NOMO-1 treated with DMSO at 0.1 percent for 48 hours (cell line): ENCODE data around the gene NSF.
A peak's percentile ranks its signal among the peaks of the same experiment; 100 is the strongest.
"Not testable (repeated sequence)": the region's sequence is repeated elsewhere in the genome, so short reads cannot be mapped to it uniquely, and the experiment has no call there.

ENCODE experiments used
- DNase-seq: peaks from one replicate; lab custom pipeline; 2025; ENCODE audit not compliant: unreplicated experiment; lab: John Stamatoyannopoulos, UW

NSF gene

DNA sequence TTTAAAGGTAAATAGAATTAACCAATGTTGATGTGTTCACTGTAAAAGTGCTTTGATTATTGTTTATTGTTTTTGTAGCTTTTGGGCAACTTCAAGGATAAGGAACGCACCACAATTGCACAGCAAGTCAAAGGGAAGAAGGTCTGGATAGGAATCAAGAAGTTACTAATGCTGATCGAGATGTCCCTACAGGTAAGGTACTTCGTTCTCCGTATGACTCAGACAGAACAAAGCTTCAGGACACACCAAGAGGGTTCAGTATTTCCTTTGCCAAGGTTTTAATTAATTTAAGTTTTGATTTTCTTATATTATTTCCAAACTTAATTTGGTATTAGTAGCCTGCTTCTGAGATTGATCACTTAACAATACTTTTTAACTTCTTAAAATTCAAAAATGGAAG, 161.0 kb downstream of the NSF start:
- no peak for DNase-seq

DNA sequence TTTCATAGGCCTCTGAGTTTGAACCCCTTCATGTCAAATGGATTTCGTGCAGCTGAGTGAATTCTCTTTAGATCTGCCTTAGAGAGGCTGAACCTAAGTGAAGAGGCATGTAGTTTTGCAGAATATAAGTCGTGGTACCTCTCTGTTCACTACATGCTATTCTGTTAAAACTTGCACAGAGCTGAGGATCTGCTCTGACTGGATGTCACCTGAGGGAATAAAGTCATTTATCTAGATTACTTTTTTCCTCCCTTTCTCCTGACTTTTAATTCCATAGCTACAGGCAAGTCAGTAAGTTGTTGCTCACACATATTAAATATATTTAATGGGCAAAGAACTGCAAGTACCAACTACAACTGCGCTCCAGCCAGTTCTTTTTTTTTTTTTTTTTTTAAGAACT, 163.3 kb downstream of the NSF start:
- DNase-seq, result no peak

DNA sequence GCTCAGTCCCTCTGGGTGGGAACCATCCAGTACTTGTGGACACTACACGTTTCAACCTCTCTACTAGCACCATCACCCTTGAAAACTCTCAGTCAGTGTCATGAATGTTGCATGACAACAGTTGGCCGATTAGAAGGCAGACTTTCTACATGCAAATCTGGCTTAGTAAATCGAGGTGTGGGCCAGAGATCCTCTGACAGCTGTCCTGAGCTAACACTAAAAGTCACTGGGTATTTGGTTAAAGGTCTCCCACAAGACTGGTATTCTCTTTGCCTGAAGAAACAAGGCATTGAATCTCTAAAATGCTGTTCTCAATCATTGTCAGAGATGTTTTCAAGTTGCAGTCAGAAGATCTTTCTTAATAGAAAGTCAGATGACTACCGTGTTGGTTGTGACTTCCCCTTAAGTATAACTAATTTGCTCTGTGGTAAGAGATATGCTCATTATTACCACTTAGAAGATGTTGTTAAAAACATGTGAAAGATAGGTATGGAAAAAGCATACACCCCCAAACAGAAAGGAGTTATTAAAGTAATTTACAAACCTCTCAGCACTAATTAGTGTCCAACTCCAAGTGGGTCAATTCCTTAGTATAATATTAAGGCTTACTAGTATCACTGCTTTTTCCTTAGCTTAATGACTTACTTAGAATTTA, 165.7 kb downstream of the NSF start:
- DNase-seq, result peak; percentile 33

DNA sequence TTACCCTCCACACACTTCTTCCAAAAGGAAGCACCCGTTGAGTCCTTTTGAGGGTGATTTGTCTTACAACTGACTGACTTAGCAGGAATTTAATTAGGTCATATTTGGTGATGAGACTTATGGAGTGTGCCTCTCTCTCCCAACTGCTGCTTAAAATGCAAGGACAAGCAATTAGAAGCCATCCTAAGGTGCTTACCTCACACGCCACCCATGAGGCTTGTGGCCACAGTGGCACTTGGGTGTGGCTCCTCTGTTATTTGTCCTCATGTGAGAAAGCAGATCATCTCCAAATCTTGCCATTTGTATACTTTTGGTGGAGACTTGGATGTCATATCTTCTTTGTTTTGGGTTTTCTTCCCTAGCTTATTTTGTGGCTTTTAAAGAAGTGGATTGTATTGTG, 166.4 kb downstream of the NSF start:
- no peak for DNase-seq

DNA sequence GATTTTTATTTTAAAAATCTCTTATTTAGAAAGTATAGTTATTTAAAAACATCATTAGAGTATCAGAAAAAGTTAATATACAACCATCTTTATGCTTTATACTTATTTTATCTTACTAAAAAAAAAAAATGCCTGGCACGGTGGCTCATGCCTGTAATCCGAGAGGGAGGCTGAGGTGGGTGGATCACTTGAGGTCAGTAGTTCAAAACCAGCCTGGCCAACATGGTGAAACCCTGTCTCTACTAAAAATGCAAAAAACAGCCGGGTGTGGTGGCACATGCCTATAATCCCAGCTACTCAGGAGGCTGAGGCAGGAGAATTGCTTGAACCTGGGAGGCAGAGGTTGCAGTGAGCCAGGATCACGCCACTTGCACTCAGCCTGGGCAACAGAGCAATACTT, 167.1 kb downstream of the NSF start:
- not testable (repeated sequence) for DNase-seq

DNA sequence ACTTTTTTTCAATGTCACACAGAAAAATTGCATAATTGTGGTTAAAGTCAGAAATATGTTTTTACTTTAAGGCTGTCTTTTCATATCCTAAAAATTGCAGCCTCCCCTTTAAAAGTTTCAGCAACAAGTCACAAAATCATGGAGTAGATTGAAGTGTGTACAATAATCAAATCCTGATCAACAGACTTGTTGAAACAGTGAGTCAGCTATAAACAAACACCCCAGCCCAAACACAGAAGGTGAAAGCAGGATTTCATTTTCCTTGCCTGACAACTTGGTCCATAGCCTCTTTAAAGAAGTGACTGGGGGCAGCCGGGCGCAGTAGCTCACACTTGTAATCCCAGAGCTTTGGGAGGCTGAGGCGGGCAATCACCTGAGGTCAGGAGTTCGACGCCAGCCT, 168.1 kb downstream of the NSF start:
- no peak for DNase-seq

DNA sequence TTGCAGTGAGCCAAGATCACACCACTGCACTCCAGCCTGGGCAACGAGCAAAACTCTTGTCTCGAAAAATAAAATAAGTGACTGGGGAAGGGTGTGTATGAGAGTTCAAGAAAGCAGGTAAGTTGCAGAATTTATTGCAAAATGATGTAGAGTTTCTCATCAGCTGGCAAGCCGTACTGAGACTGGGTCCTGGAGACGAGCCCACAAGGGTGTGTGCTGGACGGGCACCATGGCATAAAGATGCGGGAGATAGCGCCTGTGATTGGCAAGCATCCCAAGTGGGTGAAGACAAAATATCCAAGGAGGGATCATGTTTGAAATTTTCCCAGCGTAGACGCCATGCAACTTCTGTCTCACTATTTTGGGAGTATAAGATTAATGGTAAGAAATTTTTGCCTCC, 168.7 kb downstream of the NSF start:
- no peak for DNase-seq

DNA sequence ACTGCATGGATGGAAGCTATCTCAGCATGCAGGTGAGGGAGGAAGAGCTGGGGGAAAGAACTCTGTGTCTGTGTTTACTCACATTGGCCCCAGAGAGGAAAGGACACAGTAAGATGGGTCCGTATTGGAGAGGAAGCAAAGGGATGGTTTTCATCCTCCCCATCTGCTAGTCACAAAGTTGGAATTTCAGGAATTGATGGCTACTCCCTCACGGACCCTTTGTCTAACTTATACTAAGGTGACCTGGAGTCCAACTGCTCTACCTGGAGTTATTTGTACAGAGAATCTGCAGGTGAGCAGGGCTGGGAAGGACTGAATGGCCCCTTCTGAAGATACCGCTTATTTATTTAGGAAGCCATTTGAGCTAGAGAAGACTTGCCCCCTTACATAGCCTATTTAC, 172.9 kb downstream of the NSF start:
- no peak for DNase-seq

DNA sequence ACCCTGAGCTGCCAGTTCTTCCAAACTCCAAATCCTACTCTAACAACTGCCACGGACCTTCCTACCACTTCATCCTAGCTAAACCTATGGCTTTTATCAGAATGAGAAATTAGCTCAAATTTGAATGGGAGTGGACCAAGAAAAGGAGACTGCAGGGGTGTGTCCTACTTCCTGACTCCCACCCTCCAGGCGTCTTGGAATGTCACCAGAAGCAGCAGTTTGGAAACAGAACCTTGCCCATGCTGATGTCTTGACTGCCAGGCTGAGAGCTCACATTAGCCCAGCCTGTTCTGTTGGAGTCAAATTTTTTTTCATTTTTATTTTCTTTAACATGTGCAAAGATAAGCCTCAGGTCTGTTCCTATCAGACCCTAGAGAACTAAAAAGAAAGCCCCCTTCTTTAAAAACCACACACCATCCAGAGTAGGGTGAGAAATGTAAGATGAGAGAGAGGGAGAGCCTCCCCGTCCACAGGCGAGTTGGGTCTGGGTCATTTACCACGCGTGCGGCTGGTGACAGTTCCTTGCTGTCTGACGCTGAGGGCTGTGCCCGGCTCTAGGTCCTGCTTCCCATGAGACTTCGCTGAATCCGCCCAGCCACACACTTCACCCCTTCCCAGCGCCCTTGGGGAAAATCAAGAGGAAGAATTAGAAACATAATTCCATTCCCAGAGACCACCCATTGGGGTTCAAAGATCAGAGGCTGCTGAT, 173.7 kb downstream of the NSF start:
- no peak for DNase-seq

DNA sequence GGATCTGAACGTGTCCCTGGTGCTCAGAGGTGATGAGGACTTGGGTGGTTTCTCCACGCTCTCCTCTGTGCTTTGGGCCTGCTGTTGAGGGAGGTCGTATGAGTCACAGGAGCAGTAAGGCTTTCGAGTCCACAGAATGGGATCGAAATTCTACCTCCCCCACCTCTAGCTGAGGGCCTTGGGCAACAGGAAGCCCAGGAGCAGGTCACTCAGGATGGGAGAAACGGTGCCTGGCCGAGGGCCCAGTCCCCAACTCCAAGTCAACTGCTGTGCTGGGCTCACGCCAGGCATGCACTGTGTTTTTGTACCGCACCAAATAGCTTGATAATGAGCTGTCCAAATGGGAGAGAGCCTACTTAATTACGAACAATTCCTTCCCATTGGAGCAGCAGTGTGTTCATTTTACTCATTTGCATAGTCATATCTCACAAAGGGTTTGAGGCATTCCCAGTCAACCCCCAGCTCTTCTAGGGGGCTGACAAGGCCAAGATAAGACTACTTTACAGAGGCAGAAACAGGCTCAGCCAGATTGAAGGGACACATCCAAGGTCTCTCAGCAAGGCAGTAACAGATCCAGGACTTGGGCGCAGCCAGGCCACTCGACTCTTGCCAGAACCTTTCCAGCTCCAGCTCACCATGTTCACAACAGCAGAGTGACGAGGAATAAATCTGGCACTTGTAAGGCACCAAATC, 174.4 kb downstream of the NSF start:
- DNase-seq, result no peak

DNA sequence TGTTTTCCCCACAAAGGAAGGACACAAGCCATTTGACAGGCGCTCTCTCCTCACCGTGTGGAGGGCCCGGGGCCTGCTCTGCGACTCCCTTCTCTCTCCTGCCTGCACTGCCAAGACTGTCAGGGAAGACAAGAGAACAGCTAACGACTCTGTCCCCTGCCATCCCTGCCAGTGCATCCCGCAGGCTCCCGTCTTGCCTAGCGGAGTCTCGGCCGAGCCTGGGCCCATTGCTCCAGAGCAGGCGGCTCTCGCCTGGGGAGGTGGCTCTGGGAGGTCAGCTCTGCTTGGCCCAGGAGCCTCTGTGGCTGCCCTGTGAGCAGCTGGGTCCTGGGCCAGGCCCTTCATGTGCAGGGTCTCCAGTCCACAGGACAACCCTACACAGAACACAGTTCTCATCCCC, 175.0 kb downstream of the NSF start:
- DNase-seq, result no peak

DNA sequence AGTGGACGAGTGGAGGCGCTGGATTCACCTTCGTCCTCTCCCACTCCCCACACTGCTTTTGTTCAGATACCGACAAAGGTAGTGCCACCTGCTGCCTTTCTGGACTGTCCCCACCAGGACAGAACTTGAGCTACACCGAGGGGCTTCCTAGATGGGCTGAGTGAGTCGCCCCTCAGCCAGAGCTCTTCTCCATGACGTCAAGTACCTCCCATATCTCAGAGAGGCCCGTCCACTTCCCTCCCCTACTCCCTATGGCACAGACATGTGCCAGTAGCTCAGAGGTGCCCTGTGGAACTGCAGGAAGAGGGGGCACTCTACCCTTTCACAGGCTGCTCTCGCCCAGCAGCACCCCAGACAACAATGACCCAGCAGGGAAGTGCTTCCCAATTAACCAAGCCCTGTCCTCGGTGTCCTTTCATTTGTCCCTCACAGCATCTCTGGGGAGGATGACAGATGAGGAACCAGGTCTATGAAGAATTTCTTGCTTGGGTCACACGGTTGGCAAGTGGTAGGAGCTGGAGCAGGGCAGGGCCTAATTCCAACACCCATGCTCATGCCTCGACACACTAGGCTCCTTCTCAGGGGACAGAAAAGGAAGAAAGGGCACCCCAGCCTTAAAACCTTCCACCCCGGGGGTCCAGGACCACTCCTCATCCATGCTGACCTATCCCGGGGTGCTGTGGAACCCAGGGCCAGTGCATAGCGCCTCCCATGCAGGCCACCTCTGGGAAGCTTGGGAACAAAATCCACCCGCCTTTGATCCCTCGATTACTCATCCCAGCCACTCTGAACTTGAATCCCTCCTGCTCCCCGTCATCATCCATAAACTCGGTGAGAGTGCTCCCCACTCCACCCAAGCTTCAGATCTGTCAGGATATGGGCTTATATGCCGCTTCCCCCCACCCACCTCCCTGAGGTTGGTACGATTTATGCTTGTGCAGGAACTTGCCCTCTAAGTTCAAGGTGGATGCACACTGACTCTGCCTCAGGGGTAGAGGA, 176.3 kb downstream of the NSF start:
- no peak for DNase-seq

DNA sequence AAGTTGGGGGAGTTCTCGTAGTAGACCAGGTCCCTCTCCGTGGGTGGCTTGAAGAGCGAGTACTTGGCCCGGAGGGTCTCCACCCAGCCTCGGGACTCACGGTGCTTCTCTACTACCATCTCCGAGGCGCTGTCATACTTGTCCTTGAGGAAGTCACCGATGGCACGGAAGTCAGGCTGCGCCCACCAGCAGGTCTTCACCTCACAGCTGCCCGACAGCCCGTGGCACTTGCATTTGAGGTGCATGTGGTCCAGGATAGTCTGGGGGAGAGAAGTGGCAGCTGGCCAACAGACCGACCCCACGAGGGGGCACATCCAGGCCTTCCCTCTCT, 178.0 kb downstream of the NSF start:
- no peak for DNase-seq

DNA sequence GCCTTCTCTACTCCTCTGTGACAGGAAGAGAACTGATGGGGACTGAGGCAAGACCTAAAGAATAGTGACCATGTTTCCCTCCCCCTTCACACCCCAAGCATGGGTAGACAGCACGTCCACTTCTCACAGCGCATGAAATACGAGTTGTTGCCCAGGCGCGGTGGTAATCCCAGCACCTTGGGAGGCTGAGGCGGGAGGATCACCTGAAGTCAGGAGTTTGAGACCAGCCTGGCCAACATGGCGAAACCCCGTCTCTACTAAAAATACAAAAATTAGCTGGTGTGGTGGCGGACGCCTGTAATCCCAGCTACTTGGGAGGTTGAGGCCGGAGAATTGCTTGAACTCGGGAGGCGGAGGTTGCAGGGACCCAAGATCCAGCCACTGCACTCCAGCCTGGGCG, 178.4 kb downstream of the NSF start:
- not testable (repeated sequence) for DNase-seq

DNA sequence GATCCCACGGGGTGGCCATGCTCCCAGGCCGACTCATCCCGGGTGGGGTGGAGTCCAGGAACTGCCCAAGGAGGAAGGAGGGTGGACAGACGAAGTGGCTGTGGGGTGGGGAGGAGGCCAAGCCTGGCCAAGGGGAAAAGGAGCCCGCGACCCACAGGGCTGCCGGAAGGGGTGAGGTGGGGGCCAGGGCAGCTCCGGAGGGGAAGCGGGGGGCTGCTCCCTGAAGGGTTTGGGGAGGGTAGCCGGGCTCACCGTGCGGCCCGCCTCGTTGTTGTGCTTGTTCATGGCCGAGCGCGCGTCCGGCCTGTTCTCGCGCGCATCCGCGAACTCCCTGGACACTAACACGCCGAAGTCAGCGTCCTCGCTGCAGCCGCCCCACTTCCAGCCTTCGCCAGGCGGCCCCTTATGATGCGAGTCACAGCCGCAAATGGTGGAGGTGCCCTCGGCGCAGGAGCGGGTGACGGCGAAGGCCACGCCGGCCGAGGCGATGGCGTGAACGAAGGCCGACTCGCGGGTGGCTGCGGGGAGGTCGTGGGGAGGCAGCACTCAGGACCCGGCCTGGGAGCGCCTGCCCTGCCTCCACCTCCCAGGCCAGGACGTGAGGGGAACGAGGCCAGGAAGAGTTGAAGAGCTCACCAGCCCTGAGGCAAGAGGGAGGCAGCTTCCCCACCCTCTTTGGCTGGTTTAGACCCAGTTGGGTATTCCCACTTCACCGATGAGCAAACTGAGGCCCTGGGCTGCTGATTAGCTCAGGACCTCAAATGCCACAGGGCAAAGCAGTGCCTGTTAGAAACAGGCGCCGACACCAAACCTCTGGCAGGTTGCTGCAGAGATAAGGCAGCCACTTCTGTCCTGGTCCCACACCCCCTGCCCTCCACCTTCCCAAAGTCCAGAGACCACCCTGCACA, 179.3 kb downstream of the NSF start:
- DNase-seq, result no peak

DNA sequence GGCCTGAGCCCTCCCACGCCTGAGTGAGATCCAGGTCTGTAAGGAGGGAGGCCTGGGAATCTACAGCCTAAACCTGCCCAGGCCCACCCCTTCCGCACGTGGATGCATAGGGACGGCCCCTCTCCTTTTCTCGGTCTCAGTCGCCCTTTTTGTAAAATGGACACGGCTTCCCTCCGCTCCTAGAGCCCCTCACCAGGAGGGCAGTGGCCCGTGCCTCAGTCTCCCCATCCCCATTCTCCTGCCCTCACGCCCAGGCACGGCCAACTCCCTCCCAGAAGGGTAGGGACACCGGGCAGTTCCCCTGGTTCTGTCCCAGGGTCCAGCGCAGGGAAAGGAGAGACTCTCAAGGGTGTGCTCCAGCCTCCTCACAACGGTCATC, 180.0 kb downstream of the NSF start:
- DNase-seq, result no peak

DNA sequence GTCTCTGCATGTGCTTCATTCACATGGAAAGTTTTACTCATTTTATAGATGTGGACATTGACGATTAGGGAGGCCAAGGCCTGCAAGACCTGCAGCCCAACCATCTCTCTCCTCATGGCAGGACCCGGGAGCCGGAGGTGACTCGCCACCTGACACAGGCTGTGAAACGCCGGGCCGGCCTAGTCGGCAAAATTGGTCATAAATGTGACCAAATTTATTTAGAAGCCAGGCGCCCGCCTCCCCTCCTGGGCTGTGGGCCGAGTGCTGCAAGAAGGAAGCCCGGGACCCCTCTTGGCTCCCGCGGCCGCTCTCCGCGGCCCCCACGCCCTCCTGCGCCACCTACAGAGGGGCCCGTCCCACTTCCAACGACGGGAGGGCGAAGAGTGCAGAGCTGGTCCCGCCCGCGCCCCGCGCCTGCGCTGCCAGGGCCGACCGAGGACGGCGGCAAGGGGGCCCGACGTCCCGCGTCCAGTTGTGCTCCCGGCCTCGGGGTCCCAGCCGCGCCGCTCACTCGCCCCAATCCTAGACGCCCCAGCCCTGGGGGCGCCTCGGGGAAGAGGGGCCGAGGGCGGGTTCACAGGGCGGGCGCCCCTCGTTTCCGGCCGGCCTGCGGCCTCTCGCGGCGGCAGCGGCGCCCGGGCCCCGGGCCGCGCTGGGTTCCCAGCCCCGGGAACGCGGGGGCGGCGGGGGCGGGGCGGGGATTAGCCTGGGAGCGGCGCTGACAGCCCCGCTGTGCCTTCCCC, 180.5 kb downstream of the NSF start:
- peak; percentile 13 for DNase-seq

DNA sequence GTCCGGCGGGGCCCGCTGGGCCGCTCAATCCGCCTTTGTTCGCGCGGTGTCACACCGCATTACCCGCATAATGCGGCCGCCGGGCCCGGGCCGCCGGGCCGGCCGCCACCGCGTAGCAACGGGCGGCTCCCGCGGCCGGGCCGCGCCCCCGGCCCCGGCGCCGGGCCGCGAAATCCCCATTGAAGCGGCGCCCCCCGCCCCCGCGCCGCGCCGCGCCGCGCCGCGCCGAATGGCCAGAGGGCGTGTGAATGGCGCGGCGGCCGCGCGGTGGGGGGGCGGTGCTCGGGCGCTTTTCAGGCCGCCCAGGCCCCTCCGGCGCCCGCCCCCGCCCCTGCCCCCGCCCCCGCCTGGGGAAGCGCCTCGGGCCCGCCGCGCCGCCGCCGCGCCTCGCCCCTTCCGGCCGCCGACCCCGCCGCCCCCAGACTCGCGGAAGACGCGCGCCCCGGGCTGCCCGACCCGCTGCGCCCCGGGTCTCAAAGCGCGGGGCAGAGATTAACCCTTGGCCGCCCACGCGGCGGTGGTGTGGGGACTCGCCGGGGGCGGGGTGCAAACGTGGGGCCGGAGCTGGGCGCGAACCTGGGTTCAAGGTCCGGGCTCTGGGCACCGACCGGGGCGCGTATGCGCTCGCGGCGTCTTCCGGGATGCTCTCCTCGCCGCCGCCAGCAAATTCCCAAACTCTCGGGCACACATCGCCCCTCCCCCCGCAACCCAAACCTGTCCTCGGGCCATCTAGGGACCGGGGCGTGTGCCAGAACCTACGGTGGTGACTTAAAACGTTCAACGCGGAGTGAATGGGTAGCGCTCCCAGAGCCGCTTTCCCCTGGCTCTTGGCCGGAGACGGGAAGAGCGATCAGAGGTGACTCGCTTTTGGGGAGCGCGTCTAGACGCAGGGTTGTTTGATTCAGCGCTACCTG, 181.3 kb downstream of the NSF start:
- no peak for DNase-seq
